SK-N-SH (cell line): Measurements from ENCODE around the gene SERPINA9.

Source experiments
- CHD2 ChIP-seq: fragments of 150-350 bp; IDR thresholded peaks from 2 replicates; pipeline ENCODE4 v1.6.1; 2018; ENCODE audit warnings: low read length; ENCODE audit not compliant: partially characterized antibody
- TF ChIP-seq, protein P1 (sequence below): IDR thresholded peaks from 2 replicates; pipeline ENCODE4 v1.4.0; 2012; ENCODE audit warnings: low read depth

- TF ChIP-seq CHD2 = no peak
- TF ChIP-seq, protein P1, sequence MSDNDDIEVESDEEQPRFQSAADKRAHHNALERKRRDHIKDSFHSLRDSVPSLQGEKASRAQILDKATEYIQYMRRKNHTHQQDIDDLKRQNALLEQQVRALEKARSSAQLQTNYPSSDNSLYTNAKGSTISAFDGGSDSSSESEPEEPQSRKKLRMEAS = no peak
Measured at GRCh38 chr14:94480809-94481208, 4.8 kb upstream of the SERPINA9 start.
